KMS-11 (cell line): ENCODE measurements around the gene JMY.

Experiments used
- H2AFZ ChIP-seq: fragments of 200-600 bp; sonication (generic); 2 replicates; pipeline ENCODE4 v1.6.1; 2016; ENCODE audit warnings: antibody characterized with exemption, mixed run types, low read depth
- H3K27ac ChIP-seq: fragments of 200-600 bp; sonication (generic); 2 replicates; pipeline ENCODE4 v1.6.1; 2016; ENCODE audit warnings: mild to moderate bottlenecking, mixed run types
- H3K27me3 ChIP-seq: fragments of 200-600 bp; sonication (generic); 2 replicates; pipeline ENCODE4 v1.6.1; 2017; ENCODE audit warnings: mild to moderate bottlenecking, low read depth, mixed run types, moderate library complexity; ENCODE audit not compliant: insufficient read depth
- H3K36me3 ChIP-seq: fragments of 200-600 bp; sonication (generic); 2 replicates; pipeline ENCODE4 v1.6.1; 2017; ENCODE audit warnings: mild to moderate bottlenecking, mixed run types; ENCODE audit not compliant: insufficient read depth
- H3K4me1 ChIP-seq: fragments of 200-600 bp; sonication (generic); 2 replicates; pipeline ENCODE4 v1.6.1; 2016; ENCODE audit warnings: mild to moderate bottlenecking, low read depth, mixed run types; ENCODE audit not compliant: poor library complexity, severe bottlenecking
- H3K4me2 ChIP-seq: fragments of 200-600 bp; sonication (generic); 2 replicates; pipeline ENCODE4 v1.7.0; 2016; ENCODE audit warnings: mild to moderate bottlenecking, mixed run types
- H3K4me3 ChIP-seq: fragments of 200-600 bp; sonication (generic); IDR thresholded peaks from 2 replicates; pipeline ENCODE4 v1.6.1; 2017; ENCODE audit warnings: low read depth, low read length, mixed read lengths; ENCODE audit not compliant: insufficient read depth
- H3K79me2 ChIP-seq: fragments of 200-600 bp; sonication (generic); 2 replicates; pipeline ENCODE4 v1.6.1; 2016; ENCODE audit warnings: low read depth, mixed run types; ENCODE audit not compliant: insufficient read depth
- H3K9ac ChIP-seq: fragments of 200-600 bp; sonication (generic); 2 replicates; pipeline ENCODE4 v1.6.1; 2016; ENCODE audit warnings: mild to moderate bottlenecking, mixed run types
- H4K20me1 ChIP-seq: fragments of 200-600 bp; sonication (generic); 2 replicates; pipeline ENCODE4 v1.6.1; 2016; ENCODE audit warnings: mild to moderate bottlenecking, mixed run types; ENCODE audit not compliant: insufficient read depth
- CTCF ChIP-seq: fragments of 200-600 bp; sonication (generic); conservative IDR thresholded peaks from 2 replicates; pipeline ENCODE4 v1.6.1; 2017; ENCODE audit warnings: low read depth, mild to moderate bottlenecking, antibody characterized with exemption, low read length, moderate library complexity, mixed read lengths

Gene JMY

DNA sequence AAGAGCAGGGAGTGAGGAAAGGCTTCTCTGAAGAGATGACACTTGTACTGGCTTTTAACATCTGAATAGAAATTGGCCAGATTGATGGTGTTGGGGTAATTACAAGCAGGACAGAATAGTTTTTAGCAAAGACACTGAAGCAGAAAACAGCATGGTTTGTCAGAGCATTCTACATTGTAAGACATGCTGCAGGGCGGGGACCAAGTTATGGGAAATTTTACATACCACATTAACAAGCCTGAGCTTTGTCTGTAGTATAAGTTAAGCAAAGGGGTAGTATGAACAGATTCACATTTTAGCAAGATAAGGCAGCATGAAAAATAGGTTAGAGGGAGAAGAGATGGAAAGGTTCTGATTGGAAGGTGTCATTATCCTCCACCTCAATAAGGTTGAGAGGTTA, 66.5 kb downstream of the JMY start:
- Histone ChIP-seq H4K20me1 (no peaks in the 10 kb centered on the region; the same call in 1 of the 2 replicates), H3K27me3 (no peaks in the 10 kb centered on the region), H3K9ac (no peak overlapping the region), H3K4me2 (no peak overlapping the region), H2AFZ (no peak overlapping the region), H3K27ac (no peak overlapping the region), H3K4me1 (peaks cover 10% of the 10 kb centered on the region), H3K4me3 (no peak overlapping the region), H3K79me2 (peaks cover 16% of the 10 kb centered on the region; the same call in 1 of the 2 replicates), H3K36me3 (peaks cover 18% of the 10 kb centered on the region; the same call in 1 of the 2 replicates)
- TF ChIP-seq CTCF = no peak

DNA sequence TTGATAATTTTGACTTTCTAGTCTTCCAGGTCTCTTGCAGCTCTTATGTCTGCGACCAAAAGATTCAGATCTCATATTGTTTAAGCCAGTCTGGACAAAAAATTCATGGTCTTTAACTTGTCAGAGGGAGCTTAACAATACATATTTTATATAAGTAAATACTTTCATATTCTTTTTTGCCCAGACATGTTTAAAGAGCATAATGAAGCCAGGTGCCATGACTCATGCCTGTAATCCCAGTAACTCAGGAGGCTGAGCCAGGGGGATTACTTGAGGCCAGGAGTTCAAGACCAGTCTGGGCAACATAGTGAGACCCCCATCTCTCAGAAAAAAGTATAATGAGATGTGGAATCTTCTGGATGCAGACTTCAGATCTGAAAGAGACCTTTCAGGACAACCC, 69.8 kb downstream of the JMY start:
- Histone ChIP-seq H3K27me3 (no peaks in the 10 kb centered on the region), H3K4me1 (peaks cover 12% of the 10 kb centered on the region), H3K27ac (no peak overlapping the region), H2AFZ (no peak overlapping the region), H4K20me1 (no peaks in the 10 kb centered on the region; the same call in 1 of the 2 replicates), H3K4me3 (no peak overlapping the region), H3K4me2 (no peak overlapping the region), H3K9ac (no peak overlapping the region), H3K36me3 (peaks cover 19% of the 10 kb centered on the region; the same call in 1 of the 2 replicates), H3K79me2 (peaks cover 16% of the 10 kb centered on the region; the same call in 1 of the 2 replicates)
- TF ChIP-seq CTCF = no peak

DNA sequence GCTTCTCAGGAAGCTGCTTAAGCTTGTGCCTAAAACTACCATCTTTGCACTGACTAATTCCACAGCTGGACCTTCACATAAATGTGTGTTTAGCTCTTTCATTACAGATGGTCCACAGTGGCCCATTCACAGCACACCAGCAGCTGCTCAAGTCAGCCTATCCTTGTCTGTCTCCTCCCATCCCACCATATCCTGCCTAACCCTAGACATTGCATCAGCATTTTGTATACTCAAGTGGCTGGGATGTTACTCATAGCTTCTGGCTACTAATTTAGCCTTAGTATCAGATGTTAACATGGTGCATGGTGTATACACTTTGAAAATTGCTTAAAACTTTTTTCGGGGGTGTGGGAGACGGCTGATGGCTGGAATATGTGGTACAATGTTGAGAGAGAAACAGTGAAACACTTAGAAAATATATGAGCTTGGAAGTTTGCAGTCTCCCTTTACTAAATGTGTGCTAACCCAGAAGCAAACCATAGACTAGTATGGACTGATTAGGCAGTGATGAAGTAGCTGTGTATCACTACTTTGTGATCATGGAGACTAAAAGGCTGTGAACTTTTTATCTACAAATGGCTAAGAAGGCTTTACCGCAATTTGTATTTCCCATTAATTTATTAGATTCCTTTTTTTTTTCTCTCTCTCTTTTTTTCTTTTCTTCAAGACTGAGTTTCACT, 83.1 kb downstream of the JMY start:
- Histone ChIP-seq H3K4me1 (peaks cover 3% of the 10 kb centered on the region), H4K20me1 (no peaks in the 10 kb centered on the region), H3K9ac (no peak overlapping the region), H3K36me3 (peaks cover 12% of the 10 kb centered on the region; the same call in 1 of the 2 replicates), H3K27me3 (no peaks in the 10 kb centered on the region), H3K79me2 (no peaks in the 10 kb centered on the region), H3K4me2 (no peak overlapping the region), H2AFZ (no peak overlapping the region), H3K4me3 (no peak overlapping the region), H3K27ac (no peak overlapping the region; the same call in 1 of the 2 replicates)
- TF ChIP-seq CTCF = no peak

- TF ChIP-seq CTCF = no peak
These were observed 93.5 kb downstream of the JMY start for GRCh38 chr5:79329453-79329852.

More at GRCh38 chr5:79329453-79329852, 93.5 kb downstream of the JMY start:
- Histone ChIP-seq H3K9ac (no peak overlapping the region), H3K27ac (no peak overlapping the region), H3K79me2 (no peaks in the 10 kb centered on the region), H3K27me3 (no peaks in the 10 kb centered on the region), H3K4me2 (no peak overlapping the region), H3K4me1 (no peaks in the 10 kb centered on the region), H2AFZ (no peak overlapping the region), H4K20me1 (no peaks in the 10 kb centered on the region), H3K4me3 (no peak overlapping the region), H3K36me3 (no peaks in the 10 kb centered on the region; the same call in 1 of the 2 replicates)
